B cell (primary cell): Measurements from ENCODE around the gene SBK2.
"Not testable (repeated sequence)": the region's sequence is repeated elsewhere in the genome, so short reads cannot be mapped to it uniquely, and the experiment has no call there.

Experiments used
- CTCF ChIP-seq: fragments of 200-600 bp; IDR thresholded peaks from one replicate; pipeline ENCODE4 v1.8.0; 2022; ENCODE audit warnings: antibody characterized with exemption, mild to moderate bottlenecking
- EZH2 ChIP-seq: IDR thresholded peaks from 2 replicates; pipeline ENCODE4 v1.6.1; 2012; ENCODE audit warnings: borderline replicate concordance, low read depth, mild to moderate bottlenecking, moderate library complexity, low read length; ENCODE audit not compliant: insufficient read depth, poor library complexity, severe bottlenecking

GRCh38 chr19:55496820-55497219, 40.1 kb downstream of the SBK2 start:
- not testable (repeated sequence) for TF ChIP-seq CTCF, EZH2
